ENCODE results near the gene TUBGCP6. TPM values are rescaled to one million over a fixed set of nuclear protein-coding genes. Genes with fewer than 3 reads are reported as not detected.

The TUBGCP6 gene
- total and polyA plus RNA-seq, 4 donors: 26.5 to 57.8 (median 46.4) TPM

GRCh38 chr22:50289151-50289941, 44.5 kb upstream of the TUBGCP6 start:
- DNase-seq (no peak), ATAC-seq (ENCODE audit: insufficient read depth, low FRiP score) (no peak)
- WGBS, 2 donors: 94 to 97% methylated on average over 57 of the region's 57 CpGs
- Histone ChIP-seq H3K27ac (ENCODE audit: low read depth in 1 of 2, low read length in 1 of 2) (no peak overlapping the region), H3K4me1 (ENCODE audit: control insufficient read depth in 5 of 5, insufficient read depth in 5 of 5, low read length in 5 of 5) (peaks cover 0 to 20% (median 16%) of the 10 kb centered on the region in 5 donors), H3K9me3 (ENCODE audit: control insufficient read depth in 4 of 4, insufficient read depth in 3 of 4, low read length in 3 of 4) (no peaks in the 10 kb centered on the region), H3K36me3 (ENCODE audit: control insufficient read depth in 4 of 4, insufficient read depth in 4 of 4, low read length in 4 of 4) (peaks cover 0 to 62% (median 20%) of the 10 kb centered on the region in 4 donors), H3K9ac (ENCODE audit: insufficient read depth in 1 of 2, low read length in 2 of 2) (no peak overlapping the region), H3K27me3 (ENCODE audit: control insufficient read depth in 3 of 3, insufficient read depth in 3 of 3, low read length in 2 of 3) (no peaks in the 10 kb centered on the region), H3K4me3 (no peak overlapping the region)
- TF ChIP-seq, protein P1, sequence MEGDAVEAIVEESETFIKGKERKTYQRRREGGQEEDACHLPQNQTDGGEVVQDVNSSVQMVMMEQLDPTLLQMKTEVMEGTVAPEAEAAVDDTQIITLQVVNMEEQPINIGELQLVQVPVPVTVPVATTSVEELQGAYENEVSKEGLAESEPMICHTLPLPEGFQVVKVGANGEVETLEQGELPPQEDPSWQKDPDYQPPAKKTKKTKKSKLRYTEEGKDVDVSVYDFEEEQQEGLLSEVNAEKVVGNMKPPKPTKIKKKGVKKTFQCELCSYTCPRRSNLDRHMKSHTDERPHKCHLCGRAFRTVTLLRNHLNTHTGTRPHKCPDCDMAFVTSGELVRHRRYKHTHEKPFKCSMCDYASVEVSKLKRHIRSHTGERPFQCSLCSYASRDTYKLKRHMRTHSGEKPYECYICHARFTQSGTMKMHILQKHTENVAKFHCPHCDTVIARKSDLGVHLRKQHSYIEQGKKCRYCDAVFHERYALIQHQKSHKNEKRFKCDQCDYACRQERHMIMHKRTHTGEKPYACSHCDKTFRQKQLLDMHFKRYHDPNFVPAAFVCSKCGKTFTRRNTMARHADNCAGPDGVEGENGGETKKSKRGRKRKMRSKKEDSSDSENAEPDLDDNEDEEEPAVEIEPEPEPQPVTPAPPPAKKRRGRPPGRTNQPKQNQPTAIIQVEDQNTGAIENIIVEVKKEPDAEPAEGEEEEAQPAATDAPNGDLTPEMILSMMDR (IDR thresholded peaks at IDR 0.05; ENCODE audit: control extremely low read depth, extremely low read depth): no peak

DNA sequence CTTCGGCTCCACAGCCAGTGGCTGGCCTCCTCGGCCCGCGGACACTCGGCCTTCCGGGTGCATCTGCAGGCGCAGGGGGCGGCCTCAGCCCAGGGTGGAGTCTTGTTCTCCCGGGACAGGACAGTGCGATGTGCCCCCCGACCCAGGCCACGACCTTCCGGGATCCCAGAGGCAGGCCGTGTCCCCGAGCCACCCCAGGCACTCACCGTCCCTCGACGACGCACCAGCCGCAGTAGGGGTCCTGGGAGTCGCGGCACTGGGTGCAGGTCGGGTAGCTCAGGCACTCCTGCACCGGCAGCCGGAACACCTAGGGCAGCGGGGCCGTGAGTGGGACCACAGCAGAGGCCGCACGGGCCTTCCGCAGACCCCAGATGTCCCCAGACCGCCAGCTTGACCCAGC, 42.9 kb upstream of the TUBGCP6 start:
- H3K9me3 ChIP-seq (ENCODE audit: control insufficient read depth in 4 of 4, insufficient read depth in 3 of 4, low read length in 3 of 4): no peaks in the 10 kb centered on the region
- no peak overlapping the region for H3K27ac ChIP-seq (ENCODE audit: low read depth in 1 of 2, low read length in 1 of 2)
- H3K4me3 ChIP-seq: no peak overlapping the region
- WGBS, 2 donors: 94 to 95% methylated on average over 26 to 31 of the region's 31 CpGs
- H3K27me3 ChIP-seq (ENCODE audit: control insufficient read depth in 3 of 3, insufficient read depth in 3 of 3, low read length in 2 of 3): no peaks in the 10 kb centered on the region
- ATAC-seq (ENCODE audit: insufficient read depth, low FRiP score) (no peak), DNase-seq (no peak)
- peaks cover 0 to 78% (median 22%) of the 10 kb centered on the region in 4 donors for H3K36me3 ChIP-seq (ENCODE audit: control insufficient read depth in 4 of 4, insufficient read depth in 4 of 4, low read length in 4 of 4)
- peaks cover 0 to 7% (median 5%) of the 10 kb centered on the region in 5 donors for H3K4me1 ChIP-seq (ENCODE audit: control insufficient read depth in 5 of 5, insufficient read depth in 5 of 5, low read length in 5 of 5)
- TF ChIP-seq, protein P1 (IDR thresholded peaks at IDR 0.05; ENCODE audit: control extremely low read depth, extremely low read depth): no peak
- no peak overlapping the region for H3K9ac ChIP-seq (ENCODE audit: insufficient read depth in 1 of 2, low read length in 2 of 2)

- WGBS, 2 donors: 93 to 95% methylated on average over 40 of the region's 40 CpGs
- Histone ChIP-seq H3K27ac (ENCODE audit: low read depth in 1 of 2, low read length in 1 of 2) (no peak overlapping the region), H3K4me1 (ENCODE audit: control insufficient read depth in 5 of 5, insufficient read depth in 5 of 5, low read length in 5 of 5) (peaks cover 0 to 7% (median 3%) of the 10 kb centered on the region in 5 donors), H3K27me3 (ENCODE audit: control insufficient read depth in 3 of 3, insufficient read depth in 3 of 3, low read length in 2 of 3) (no peaks in the 10 kb centered on the region), H3K9ac (ENCODE audit: insufficient read depth in 1 of 2, low read length in 2 of 2) (no peak overlapping the region), H3K36me3 (ENCODE audit: control insufficient read depth in 4 of 4, insufficient read depth in 4 of 4, low read length in 4 of 4) (peaks cover 0 to 87% (median 25%) of the 10 kb centered on the region in 4 donors), H3K4me3 (no peak overlapping the region), H3K9me3 (ENCODE audit: control insufficient read depth in 4 of 4, insufficient read depth in 3 of 4, low read length in 3 of 4) (no peaks in the 10 kb centered on the region)
- ATAC-seq (ENCODE audit: insufficient read depth, low FRiP score): no peak
- no peak for DNase-seq
- TF ChIP-seq, protein P1 (IDR thresholded peaks at IDR 0.05; ENCODE audit: control extremely low read depth, extremely low read depth): no peak
These were observed 42.0 kb upstream of the TUBGCP6 start for GRCh38 chr22:50286701-50287318.

Data from lung (tissue), 12 donors.